ENCODE results near the gene SLC9A9.

- TF ChIP-seq, protein P1, sequence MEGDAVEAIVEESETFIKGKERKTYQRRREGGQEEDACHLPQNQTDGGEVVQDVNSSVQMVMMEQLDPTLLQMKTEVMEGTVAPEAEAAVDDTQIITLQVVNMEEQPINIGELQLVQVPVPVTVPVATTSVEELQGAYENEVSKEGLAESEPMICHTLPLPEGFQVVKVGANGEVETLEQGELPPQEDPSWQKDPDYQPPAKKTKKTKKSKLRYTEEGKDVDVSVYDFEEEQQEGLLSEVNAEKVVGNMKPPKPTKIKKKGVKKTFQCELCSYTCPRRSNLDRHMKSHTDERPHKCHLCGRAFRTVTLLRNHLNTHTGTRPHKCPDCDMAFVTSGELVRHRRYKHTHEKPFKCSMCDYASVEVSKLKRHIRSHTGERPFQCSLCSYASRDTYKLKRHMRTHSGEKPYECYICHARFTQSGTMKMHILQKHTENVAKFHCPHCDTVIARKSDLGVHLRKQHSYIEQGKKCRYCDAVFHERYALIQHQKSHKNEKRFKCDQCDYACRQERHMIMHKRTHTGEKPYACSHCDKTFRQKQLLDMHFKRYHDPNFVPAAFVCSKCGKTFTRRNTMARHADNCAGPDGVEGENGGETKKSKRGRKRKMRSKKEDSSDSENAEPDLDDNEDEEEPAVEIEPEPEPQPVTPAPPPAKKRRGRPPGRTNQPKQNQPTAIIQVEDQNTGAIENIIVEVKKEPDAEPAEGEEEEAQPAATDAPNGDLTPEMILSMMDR (IDR thresholded peaks at IDR 0.05) = no peak
- no peak for TF ChIP-seq EZH2phosphoT487 (IDR thresholded peaks at IDR 0.05)
- no peak for TF ChIP-seq EZH2 (IDR thresholded peaks at IDR 0.05)
These were observed 161.6 kb downstream of the SLC9A9 start for GRCh38 chr3:143686638-143687197.

Measured in neural progenitor cell (in vitro differentiated cells).